Measurements from ENCODE around the gene ERICH2.
"Not testable (repeated sequence)": the region's sequence is repeated elsewhere in the genome, so short reads cannot be mapped to it uniquely, and the experiment has no call there.

ERICH2 gene

DNA sequence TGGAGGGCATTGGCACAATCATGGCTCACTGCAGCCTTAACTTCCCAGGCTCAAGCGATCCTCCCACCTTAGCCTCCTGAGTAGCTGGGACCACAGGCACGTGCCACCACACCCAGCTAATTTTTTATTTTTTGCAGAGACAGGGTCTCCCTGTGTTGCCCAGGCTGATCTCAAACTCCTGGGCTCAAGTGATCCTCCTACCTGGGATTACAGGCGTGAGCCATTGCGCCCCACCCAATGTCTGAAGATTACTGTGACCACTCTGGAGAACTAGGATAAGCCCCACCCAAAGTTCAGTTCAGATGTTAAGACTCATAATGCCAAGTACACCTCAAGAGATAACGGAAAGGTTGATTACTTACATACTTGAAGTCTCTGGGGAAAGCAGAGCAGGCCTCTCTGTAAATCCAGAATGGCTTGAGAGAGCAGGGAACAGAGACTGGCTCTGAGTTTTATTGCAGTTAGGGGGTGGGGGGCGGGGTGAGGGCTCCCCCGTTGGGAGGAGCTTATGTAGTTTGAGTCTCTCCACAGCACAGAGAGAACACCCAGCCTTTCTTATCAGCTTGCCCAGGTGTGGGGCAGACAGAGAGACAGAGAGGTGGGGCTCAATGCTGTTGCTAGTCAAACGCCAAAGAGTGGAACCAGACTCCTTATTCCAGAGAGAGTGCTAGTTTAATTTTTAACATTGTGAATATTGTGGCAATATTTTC, 26.5 kb upstream of the ERICH2 start:
- TF ChIP-seq, protein P1, sequence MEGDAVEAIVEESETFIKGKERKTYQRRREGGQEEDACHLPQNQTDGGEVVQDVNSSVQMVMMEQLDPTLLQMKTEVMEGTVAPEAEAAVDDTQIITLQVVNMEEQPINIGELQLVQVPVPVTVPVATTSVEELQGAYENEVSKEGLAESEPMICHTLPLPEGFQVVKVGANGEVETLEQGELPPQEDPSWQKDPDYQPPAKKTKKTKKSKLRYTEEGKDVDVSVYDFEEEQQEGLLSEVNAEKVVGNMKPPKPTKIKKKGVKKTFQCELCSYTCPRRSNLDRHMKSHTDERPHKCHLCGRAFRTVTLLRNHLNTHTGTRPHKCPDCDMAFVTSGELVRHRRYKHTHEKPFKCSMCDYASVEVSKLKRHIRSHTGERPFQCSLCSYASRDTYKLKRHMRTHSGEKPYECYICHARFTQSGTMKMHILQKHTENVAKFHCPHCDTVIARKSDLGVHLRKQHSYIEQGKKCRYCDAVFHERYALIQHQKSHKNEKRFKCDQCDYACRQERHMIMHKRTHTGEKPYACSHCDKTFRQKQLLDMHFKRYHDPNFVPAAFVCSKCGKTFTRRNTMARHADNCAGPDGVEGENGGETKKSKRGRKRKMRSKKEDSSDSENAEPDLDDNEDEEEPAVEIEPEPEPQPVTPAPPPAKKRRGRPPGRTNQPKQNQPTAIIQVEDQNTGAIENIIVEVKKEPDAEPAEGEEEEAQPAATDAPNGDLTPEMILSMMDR (IDR thresholded peaks at IDR 0.05): no peak
- no peak overlapping the region for H3K4me3 ChIP-seq
- H3K27ac ChIP-seq: no peak overlapping the region
- DNase-seq (ENCODE audit: low spot score): no peak

DNA sequence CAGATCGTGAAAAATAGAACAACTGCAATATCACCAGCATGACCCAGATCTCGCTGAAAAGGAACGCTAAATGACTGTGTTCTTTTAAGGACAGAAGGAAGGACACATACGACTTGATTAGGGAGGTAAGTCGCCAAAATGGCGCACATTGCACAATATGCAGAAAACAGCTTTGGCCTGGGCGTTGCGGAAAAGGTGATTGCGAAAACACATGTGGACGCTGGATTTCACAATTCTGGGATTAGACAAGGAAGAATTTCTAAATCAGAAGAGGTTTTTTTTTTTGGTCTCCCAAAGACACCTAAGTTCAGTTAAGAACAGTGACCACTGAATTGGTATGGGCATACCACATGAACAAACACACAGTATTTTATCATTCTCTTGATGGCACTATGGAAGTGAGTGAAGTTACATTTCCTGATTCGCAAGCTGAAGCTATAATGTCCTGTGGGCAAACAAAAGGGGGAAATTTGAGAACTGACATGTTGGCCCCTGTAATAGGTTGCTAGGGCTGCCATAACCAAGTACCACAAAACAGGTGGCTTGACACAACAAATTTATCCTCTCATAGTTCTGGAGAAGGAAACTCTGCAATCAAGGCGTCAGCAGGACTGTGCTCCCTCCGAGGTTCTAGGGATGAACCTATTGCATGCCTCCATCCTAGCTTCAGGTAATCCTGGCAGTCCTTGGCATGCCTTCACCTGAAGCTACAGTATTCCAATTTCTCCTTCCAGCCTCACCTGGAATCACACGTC, 25.8 kb upstream of the ERICH2 start:
- DNase-seq (ENCODE audit: low spot score): no peak
- Histone ChIP-seq H3K4me3 (no peak overlapping the region), H3K27ac (no peak overlapping the region)
- TF ChIP-seq, protein P1 (IDR thresholded peaks at IDR 0.05): no peak

DNA sequence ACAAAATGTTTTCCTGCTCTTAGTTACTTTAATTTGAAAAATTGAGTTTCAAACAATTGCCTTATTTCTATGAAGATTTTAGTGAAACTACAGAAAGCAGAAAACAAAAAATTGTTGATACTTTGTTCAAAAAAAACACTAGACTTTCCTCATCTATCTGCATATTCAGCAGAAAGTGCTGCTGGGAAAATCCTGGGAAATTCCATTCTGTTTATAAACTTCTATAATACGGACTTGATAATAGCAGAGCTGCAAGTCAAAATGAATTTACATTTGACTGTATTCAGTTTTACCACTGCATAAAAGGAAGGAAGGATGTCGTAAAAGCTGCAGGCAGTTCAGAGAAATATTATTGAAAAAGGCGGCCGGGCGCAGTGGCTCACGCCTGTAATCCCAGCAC, 24.9 kb upstream of the ERICH2 start:
- no peak overlapping the region for H3K4me3 ChIP-seq
- no peak overlapping the region for H3K27ac ChIP-seq
- DNase-seq (ENCODE audit: low spot score): no peak
- TF ChIP-seq, protein P1 (IDR thresholded peaks at IDR 0.05): no peak

DNA sequence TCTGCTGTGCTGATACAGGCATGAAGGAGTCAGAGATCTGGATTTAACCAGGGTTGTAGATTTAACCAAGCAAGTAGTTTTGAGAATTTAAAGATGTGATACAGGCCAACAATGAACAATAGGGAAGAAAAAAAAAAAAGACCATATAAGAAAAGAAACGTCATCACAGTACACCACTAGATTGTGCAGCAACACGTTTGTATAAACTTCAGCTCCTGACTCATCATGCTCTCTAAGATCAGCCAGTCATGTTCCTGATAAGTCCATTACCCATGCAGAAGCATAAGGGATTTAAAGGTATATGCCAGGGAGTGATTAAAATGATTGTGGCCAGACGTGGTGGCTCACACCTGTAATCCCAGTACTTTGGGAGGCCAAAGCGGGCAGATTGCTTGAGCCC, 22.3 kb upstream of the ERICH2 start:
- Histone ChIP-seq H3K4me3 (no peak overlapping the region), H3K27ac (no peak overlapping the region)
- DNase-seq (ENCODE audit: low spot score): no peak
- TF ChIP-seq, protein P1 (IDR thresholded peaks at IDR 0.05): no peak

DNA sequence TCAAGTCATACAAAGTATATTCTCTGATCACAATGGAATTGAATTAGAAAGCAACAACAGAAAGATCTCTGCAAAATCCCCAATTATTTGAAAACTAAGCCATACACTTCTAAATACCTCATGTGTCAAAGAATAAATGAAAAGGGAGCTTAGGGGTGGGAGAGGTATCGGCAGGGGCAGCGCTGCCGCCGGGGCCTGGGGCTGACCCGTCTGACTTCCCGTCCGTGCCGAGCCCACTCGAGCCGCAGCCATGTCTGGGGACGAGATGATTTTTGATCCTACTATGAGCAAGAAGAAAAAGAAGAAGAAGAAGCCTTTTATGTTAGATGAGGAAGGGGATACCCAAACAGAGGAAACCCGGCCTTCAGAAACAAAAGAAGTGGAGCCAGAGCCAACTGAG, 18.6 kb upstream of the ERICH2 start:
- H3K4me3 ChIP-seq; H3K27ac ChIP-seq; DNase-seq (ENCODE audit: low spot score): not testable (repeated sequence)

DNA sequence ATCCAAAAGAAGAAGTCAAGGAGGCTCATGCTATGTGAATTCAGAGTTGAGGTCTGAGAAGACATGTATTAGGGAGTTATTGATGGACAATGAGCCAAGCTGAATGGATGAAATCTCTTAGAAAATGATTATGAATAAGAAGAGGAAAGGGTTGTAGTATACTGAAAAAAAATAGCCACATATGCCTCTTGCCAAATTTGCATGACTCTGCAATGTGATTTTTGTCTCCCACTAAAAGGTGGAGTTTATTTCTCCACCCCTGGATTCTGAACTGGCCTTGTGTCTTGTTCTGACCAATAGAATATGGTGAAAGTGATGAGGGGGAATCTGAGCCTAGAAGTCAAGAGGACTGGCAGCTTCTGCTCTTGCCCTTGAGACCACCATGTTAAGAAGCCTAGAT, 8.6 kb upstream of the ERICH2 start:
- no peak for DNase-seq (ENCODE audit: low spot score)
- H3K4me3 ChIP-seq: no peak overlapping the region
- TF ChIP-seq, protein P1 (IDR thresholded peaks at IDR 0.05): no peak
- no peak overlapping the region for H3K27ac ChIP-seq

DNA sequence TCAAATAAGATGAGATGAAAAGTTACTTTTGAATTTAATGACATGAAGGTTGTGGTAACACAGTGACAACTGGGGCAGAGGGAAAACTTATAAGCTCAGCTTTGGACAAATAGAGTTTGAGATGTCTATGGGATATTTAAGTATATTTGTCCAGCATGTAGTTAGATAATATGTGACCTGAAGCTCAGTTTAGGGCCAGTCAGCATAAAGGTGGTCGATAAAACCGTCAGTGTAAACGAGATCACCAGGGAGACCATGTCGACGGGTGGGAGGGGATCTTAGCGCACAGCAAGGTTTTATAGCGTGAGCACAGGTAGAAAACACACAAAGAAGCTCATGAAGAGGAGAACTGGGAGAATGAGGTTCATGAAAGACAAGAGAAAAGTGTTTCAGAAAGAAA, 7.4 kb upstream of the ERICH2 start:
- Histone ChIP-seq H3K4me3 (no peak overlapping the region), H3K27ac (no peak overlapping the region)
- DNase-seq (ENCODE audit: low spot score): no peak
- TF ChIP-seq, protein P1 (IDR thresholded peaks at IDR 0.05): no peak
